GM21367 (cell line): Measurements from ENCODE around the gene P2RY2.
"Not testable (repeated sequence)": the region's sequence is repeated elsewhere in the genome, so short reads cannot be mapped to it uniquely, and the experiment has no call there.

Experiments used
- ATAC-seq: cut with Tn5 transposase; IDR thresholded peaks from one replicate; pipeline ENCODE4 v1.9.1; 2021; ENCODE audit not compliant: unreplicated experiment

Gene P2RY2

GRCh38 chr11:73226297-73227006 is 8.4 kb downstream of the P2RY2 start:
- no peak for ATAC-seq

- no peak for ATAC-seq
Measured at GRCh38 chr11:73227571-73228211, 9.6 kb downstream of the P2RY2 start.

- no peak for ATAC-seq
Measured at GRCh38 chr11:73228268-73229134, 10.4 kb downstream of the P2RY2 start.

- no peak for ATAC-seq
Measured at GRCh38 chr11:73229321-73229895, 11.3 kb downstream of the P2RY2 start.

GRCh38 chr11:73229896-73230875 is 12.1 kb downstream of the P2RY2 start:
- no peak for ATAC-seq

DNA sequence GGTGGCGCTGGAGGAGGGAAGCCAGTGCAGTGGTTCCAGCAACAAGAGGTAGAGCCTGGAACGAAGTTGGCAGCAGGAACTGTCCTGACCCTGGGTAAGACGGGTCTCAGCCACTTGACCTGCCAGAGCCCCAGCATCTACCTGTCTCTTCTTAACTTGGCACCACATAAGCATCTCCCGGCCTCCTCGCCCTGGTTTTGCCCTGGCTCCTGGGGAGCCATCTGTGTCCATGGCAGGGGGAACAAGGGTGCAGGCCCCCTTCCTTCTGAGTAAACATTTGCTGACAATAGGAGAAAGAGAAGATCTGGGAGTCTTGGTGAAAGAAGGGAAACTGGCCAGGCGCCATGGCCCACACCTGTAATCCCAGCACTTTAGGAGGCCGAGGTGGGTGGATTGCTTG is 12.8 kb downstream of the P2RY2 start:
- no peak for ATAC-seq

- ATAC-seq = not testable (repeated sequence)
Measured at GRCh38 chr11:73232487-73232886, 14.4 kb downstream of the P2RY2 start.

DNA sequence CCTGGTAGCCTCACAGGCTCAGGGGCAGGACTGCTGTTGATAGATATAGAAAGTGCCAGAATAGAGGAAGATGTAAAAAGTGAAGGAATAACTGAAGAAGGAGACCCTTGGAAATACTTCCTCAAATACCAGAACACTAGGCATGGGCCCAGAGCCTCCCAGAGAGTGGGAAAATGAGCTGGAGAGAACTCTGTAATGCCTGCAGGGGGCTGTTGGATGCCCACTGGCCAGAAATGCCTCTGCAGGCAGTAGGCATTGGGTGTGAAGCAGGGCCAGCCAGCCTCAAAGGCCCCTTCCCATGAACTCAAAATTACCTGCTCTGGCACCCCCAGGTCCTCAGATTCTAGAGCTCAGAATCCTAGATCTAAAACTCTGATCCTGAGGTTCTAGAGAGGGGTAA is 15.1 kb downstream of the P2RY2 start:
- ATAC-seq = no peak

GRCh38 chr11:73233692-73234470 is 15.8 kb downstream of the P2RY2 start:
- no peak for ATAC-seq

- ATAC-seq = no peak
Measured at GRCh38 chr11:73234471-73235181, 16.5 kb downstream of the P2RY2 start.

DNA sequence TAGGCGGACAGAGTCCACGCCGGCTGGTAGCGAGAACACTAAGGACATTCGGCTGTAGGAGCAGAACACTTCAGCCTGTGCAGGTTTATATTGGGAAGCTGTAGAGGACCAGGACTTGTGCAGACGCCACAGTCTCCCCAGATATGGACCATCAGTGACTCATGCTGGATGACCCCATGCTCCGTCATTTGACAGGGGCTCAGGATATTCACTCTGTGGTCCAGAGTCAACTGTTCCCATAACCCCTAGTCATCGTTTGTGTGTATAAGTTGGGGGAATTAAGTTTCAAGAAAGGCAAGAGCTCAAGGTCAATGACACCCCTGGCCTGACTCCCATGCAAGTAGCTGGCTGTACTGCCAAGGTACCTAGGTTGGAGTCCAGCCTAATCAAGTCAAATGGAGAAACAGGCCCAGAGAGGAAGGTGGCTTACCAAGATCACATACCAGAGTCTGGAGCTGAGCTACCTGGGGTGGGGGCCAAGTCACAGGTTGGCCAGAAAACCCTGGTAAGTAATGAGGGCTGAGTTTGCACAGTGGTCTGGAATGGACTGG is 17.2 kb downstream of the P2RY2 start:
- no peak for ATAC-seq

DNA sequence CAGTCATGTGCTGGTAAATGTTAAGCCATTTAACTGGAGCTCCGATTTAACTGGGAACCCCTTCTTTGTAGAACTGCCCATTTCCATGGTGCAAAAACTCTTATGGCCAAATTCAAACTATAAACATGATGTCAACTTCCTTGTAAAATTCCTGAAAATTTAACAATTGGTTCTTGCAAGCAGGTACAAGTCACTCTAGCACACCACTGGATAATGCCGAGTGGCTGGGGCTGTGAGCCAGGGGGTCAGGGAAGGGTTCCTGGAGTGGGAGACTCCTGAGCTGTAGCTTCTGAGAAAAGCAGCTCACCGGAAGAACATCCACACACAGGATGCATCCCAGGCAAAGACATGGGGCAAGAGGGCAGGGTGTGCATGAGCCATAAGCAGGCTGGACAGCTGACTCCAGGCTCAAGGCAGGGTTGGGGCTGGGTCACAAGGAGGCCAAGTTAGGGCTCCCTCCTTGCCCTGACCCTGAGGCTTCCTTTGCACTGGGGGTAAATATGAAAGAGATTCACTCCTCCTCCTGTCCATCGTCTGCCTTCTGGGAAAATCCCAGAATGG is 18.2 kb downstream of the P2RY2 start:
- no peak for ATAC-seq

DNA sequence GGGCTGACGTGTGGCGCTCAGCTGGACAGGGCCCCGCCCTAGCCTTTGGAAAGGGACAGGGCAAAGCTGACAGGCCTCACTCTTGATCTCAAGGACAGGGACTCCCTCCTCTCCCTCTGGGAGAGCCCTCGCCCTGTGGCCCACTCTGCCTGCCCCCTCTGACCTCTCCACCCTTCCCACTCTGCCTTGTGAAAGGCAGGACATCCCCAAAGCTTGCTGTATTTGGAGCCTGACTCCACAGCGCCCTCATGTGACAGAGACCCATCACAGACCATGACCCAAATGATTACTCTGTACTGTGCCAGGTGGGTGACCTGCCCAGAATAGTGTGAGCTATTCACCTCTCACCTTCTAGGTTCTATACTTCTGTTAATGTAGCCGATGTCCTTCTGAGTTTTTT is 18.8 kb downstream of the P2RY2 start:
- ATAC-seq = no peak

DNA sequence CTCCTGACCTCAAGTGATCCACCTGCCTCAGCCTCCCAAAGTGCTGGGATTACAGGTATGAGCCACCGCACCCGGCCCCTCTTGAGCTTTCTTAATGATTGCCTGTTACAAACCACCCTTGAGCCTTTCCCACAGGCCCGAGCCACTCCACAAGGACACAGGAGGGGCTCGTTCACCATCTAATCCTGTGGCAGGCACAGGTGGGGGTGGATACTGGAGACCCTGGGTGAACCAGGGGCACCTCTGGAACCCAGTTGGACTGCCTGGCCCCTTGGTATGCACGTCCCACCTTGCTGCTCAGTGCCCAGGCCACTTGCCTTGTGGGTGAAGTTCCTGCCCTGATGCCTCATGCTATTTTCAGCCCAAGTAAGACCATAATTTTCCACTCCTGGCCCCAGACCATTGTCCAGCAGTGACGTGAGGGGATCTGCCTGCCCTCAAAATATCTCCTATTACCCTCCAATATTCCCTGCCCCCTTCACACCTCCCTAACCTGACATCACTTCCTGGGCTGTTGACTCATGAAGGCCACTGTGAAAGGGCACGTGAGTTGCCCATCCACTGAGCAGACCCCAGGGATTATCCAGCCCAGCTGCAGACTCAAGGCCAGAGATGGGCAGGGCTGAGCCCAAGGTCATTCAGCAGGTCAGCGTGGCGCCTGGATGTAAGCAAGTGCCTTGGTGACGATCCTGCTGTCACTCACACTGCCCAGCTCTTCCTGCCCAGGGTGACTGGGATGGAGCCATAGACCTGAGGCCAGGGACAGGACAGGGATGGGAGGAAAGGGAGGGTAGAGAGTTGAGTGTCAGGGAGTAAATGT is 19.6 kb downstream of the P2RY2 start:
- no peak for ATAC-seq

DNA sequence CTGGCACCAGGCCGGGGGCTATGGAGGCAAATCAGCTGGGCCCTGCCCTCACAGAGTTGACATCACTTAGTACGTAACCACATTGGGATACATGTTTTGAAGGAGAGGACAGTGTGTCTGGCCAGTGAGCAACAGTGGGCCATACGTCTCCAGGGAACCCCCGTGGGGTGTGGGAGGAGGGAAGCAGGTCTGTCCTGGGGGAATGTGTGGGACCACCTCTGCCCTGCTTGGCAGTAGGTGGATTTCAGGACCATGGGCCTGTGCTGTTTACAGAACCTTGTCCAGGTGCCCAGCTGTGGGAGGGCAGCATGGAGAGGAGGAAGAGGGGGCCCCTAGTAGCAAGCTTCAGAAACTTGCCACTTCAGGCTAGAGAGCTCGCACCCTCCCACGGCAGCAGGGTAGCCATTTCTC is 21.0 kb downstream of the P2RY2 start:
- ATAC-seq = no peak

- ATAC-seq = no peak
Measured at GRCh38 chr11:73239571-73240189, 21.6 kb downstream of the P2RY2 start.

DNA sequence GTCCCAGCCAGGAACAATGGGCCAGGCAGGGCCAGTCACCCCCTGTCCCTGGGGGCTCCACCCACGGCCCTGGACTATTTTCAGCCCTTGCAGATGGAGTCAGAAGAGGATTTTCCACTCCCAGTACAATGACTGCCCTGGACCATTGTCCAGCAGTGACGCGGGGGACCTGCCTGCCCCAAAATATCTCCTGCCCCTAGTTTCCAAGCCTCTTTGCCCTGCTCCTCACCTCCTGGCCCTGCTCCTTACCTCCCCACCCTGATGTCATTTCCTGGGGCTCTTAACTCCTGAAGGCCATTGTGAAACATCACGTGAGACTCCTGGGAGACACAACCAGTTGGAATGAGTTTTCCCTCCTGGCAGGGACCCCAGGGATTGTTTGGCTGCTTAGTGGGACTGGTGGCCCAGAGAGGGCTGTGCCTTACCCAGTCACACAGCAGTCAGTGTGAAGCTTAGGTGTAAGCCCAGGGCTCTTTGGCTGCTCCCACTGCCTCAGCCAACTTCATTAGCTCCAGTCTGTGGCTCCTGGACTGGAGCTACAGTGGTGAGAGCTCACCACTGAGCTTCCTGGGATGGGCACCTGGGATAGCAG is 22.2 kb downstream of the P2RY2 start:
- ATAC-seq = no peak
